Breast epithelium (tissue), 4 donors: ENCODE measurements around the gene UBR2. TPM values are rescaled to one million over a fixed set of nuclear protein-coding genes. Genes with fewer than 3 reads are reported as not detected.
"Not testable (repeated sequence)": the region's sequence is repeated elsewhere in the genome, so short reads cannot be mapped to it uniquely, and the experiment has no call there.

ENCODE experiments used
- DNase-seq, 2 donors: peaks; one replicate each; pipeline ENCODE4 v3.0.0-alpha.2; 2019; ENCODE audit warnings: low spot score in 2 of 2
- H3K27ac ChIP-seq, 2 donors: fragments of 200-600 bp; sonication (generic) in 1 of 2; one replicate each; pipeline ENCODE4 v1.5.1; 2016 to 2019; ENCODE audit warnings: mild to moderate bottlenecking in 1 of 2
- H3K27me3 ChIP-seq, 2 donors: fragments of 200-600 bp; sonication (generic) in 1 of 2; one replicate each; pipeline versions ENCODE4 v1.5.1 to v1.6.0; 2017 to 2019; ENCODE audit warnings: control low read depth in 1 of 2, mild to moderate bottlenecking in 1 of 2
- H3K36me3 ChIP-seq: fragments of 200-600 bp; one replicate; pipeline ENCODE4 v1.5.1; 2019
- H3K4me1 ChIP-seq, 2 donors: fragments of 200-600 bp; sonication (generic); one replicate each; pipeline ENCODE4 v1.5.1; 2016 to 2019; ENCODE audit warnings: control low read depth in 1 of 2
- H3K4me3 ChIP-seq, 3 donors: fragments of 200-600 bp; sonication (generic); 1 replicate in 2 of 3; 2 replicates in 1 of 3; pipeline ENCODE4 v1.5.1; 2016 to 2019; ENCODE audit warnings: mild to moderate bottlenecking in 3 of 3, moderate library complexity in 2 of 3
- H3K9me3 ChIP-seq, 2 donors: fragments of 200-600 bp; sonication (generic) in 1 of 2; one replicate each; pipeline ENCODE4 v1.5.1; 2016 to 2019; ENCODE audit warnings: control low read depth in 1 of 2
- CTCF ChIP-seq, 3 donors: fragments of 450-650 bp; IDR thresholded peaks; one replicate each; pipeline ENCODE4 v1.5.1; 2016 to 2017; ENCODE audit warnings: antibody characterized with exemption in 3 of 3, mild to moderate bottlenecking in 3 of 3, moderate library complexity in 3 of 3
- POLR2A ChIP-seq: fragments of 450-650 bp; IDR thresholded peaks from one replicate; pipeline ENCODE4 v1.6.1; 2016; ENCODE audit warnings: antibody characterized with exemption, mild to moderate bottlenecking, moderate library complexity
- POLR2AphosphoS5 ChIP-seq, 3 donors: sonication (generic); formaldehyde crosslinking; IDR thresholded peaks; one replicate each; pipeline ENCODE4 v1.6.1; 2017; ENCODE audit warnings: antibody characterized with exemption in 3 of 3
- intact Hi-C: fragments of 100-400 bp; cut with DNase I; formaldehyde crosslinking; loops from one replicate; pipeline ENCODE4 v1.15.1; 2023; ENCODE audit warnings: low total_unique reads
- total RNA-seq, 3 donors: library from RNA; depleted of rRNA; stranded (reverse); fragments of >200 nt; gene quantifications; one replicate each; pipeline ENCODE4 v1.1.0, GENCODE V29; 2016

The UBR2 gene
- total RNA-seq, 3 donors from 2014 or later = 33.8 to 46.2 (median 33.8) TPM

GRCh38 chr6:42555477-42556457, 8.1 kb upstream of the UBR2 start:
- intact Hi-C loops = no loop called here
- DNase-seq = no peak
- no peak overlapping the region for H3K27ac ChIP-seq
- H3K27me3 ChIP-seq = no peaks in the 10 kb centered on the region
- H3K36me3 ChIP-seq = no peaks in the 10 kb centered on the region
- no peak for TF ChIP-seq POLR2AphosphoS5 (IDR thresholded peaks at IDR 0.05)
- no peak for TF ChIP-seq CTCF (IDR thresholded peaks at IDR 0.05)
- TF ChIP-seq POLR2A = no peak
- H3K4me3 ChIP-seq = no peak overlapping the region
- H3K4me1 ChIP-seq = no peaks in the 10 kb centered on the region
- H3K9me3 ChIP-seq = no peaks in the 10 kb centered on the region

GRCh38 chr6:42556462-42556861, 7.4 kb upstream of the UBR2 start:
- intact Hi-C loops = no loop called here
- Histone ChIP-seq H3K27ac (no peak overlapping the region), H3K4me1 (no peaks in the 10 kb centered on the region)

GRCh38 chr6:42559276-42559675, 4.6 kb upstream of the UBR2 start:
- H3K27me3 ChIP-seq, H3K9me3 ChIP-seq, H3K36me3 ChIP-seq, H3K27ac ChIP-seq, DNase-seq, H3K4me3 ChIP-seq, H3K4me1 ChIP-seq, intact Hi-C loops: not testable (repeated sequence)

More at GRCh38 chr6:42556462-42556861, 7.4 kb upstream of the UBR2 start:
- DNase-seq = no peak
- H3K9me3 ChIP-seq = no peaks in the 10 kb centered on the region
- no peak overlapping the region for H3K4me3 ChIP-seq
- TF ChIP-seq POLR2A (no peak), POLR2AphosphoS5 (IDR thresholded peaks at IDR 0.05) (no peak)
- no peaks in the 10 kb centered on the region for H3K27me3 ChIP-seq
- H3K36me3 ChIP-seq = no peaks in the 10 kb centered on the region

- no peak for TF ChIP-seq POLR2AphosphoS5 (IDR thresholded peaks at IDR 0.05)
- TF ChIP-seq CTCF (IDR thresholded peaks at IDR 0.05) = no peak
- TF ChIP-seq POLR2A = no peak
- DNase-seq = no peak
- no peak overlapping the region for H3K4me3 ChIP-seq
- H3K36me3 ChIP-seq = no peaks in the 10 kb centered on the region
- no peaks in the 10 kb centered on the region for H3K4me1 ChIP-seq
- H3K27me3 ChIP-seq = no peaks in the 10 kb centered on the region
- no peak overlapping the region for H3K27ac ChIP-seq
- no peaks in the 10 kb centered on the region for H3K9me3 ChIP-seq
- intact Hi-C loops = no loop called here
These were observed 1.8 kb upstream of the UBR2 start for GRCh38 chr6:42561986-42562385.

- H3K27me3 ChIP-seq = no peaks in the 10 kb centered on the region
- no peaks in the 10 kb centered on the region for H3K36me3 ChIP-seq
- H3K4me3 ChIP-seq = no peak overlapping the region
- TF ChIP-seq POLR2AphosphoS5 (IDR thresholded peaks at IDR 0.05) (no peak), CTCF (IDR thresholded peaks at IDR 0.05) (no peak), POLR2A (no peak)
- H3K4me1 ChIP-seq = no peaks in the 10 kb centered on the region
- intact Hi-C loops = no loop called here
- no peak for DNase-seq
- no peaks in the 10 kb centered on the region for H3K9me3 ChIP-seq
- H3K27ac ChIP-seq = no peak overlapping the region
These were observed 932 bp upstream of the UBR2 start for GRCh38 chr6:42562788-42563405.

GRCh38 chr6:42564506-42564825, 637 bp downstream of the UBR2 start:
- DNase-seq = no peak
- Histone ChIP-seq H3K27ac (peak overlapping the region; percentile 94 to 96), H3K9me3 (no peaks in the 10 kb centered on the region), H3K4me3 (peak overlapping the region; percentile 77 to 84 (median 84)), H3K4me1 (peaks cover 0 to 2% of the 10 kb centered on the region in 2 donors), H3K36me3 (no peaks in the 10 kb centered on the region), H3K27me3 (no peaks in the 10 kb centered on the region)
- intact Hi-C loops = no loop called here
- TF ChIP-seq POLR2AphosphoS5 (IDR thresholded peaks at IDR 0.05) (no peak), CTCF (IDR thresholded peaks at IDR 0.05) (no peak), POLR2A (no peak)
